Breast epithelium (tissue), 3 donors: ENCODE results near the gene RP2.

Experiments
- CTCF ChIP-seq, 3 donors: fragments of 450-650 bp; IDR thresholded peaks; one replicate each; pipeline ENCODE4 v1.5.1; 2016 to 2017; ENCODE audit warnings: antibody characterized with exemption in 3 of 3, mild to moderate bottlenecking in 3 of 3, moderate library complexity in 3 of 3
- POLR2A ChIP-seq: fragments of 450-650 bp; IDR thresholded peaks from one replicate; pipeline ENCODE4 v1.6.1; 2016; ENCODE audit warnings: antibody characterized with exemption, mild to moderate bottlenecking, moderate library complexity
- POLR2AphosphoS5 ChIP-seq, 3 donors: sonication (generic); formaldehyde crosslinking; IDR thresholded peaks; one replicate each; pipeline ENCODE4 v1.6.1; 2017; ENCODE audit warnings: antibody characterized with exemption in 3 of 3

GRCh38 chrX:46819136-46819535 is 17.7 kb upstream of the RP2 start:
- TF ChIP-seq CTCF (IDR thresholded peaks at IDR 0.05), result no peak
- no peak for TF ChIP-seq POLR2A
- no peak for TF ChIP-seq POLR2AphosphoS5 (IDR thresholded peaks at IDR 0.05)
